ENCODE results near the gene CDK8.

CDK8 gene

DNA sequence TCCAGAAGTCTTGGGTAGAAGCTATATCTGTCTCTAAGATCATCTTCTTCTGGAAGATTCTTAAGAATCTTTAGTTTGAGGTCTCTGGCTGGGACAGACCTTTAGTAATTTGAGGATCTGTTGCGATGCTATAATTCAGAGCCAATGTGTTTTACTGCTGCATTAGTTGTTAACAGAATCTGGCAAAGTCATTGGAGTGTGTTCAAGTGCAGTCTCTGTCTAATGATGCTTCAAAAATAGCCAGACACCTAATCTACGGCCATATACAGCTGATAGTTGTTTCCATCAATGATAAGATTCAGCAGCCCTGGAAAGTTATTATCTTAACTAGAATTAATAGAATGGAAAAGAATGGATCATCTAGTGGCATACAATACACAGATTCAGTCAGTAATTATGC lies 72.6 kb downstream of the CDK8 start:
- TF ChIP-seq, protein P1, sequence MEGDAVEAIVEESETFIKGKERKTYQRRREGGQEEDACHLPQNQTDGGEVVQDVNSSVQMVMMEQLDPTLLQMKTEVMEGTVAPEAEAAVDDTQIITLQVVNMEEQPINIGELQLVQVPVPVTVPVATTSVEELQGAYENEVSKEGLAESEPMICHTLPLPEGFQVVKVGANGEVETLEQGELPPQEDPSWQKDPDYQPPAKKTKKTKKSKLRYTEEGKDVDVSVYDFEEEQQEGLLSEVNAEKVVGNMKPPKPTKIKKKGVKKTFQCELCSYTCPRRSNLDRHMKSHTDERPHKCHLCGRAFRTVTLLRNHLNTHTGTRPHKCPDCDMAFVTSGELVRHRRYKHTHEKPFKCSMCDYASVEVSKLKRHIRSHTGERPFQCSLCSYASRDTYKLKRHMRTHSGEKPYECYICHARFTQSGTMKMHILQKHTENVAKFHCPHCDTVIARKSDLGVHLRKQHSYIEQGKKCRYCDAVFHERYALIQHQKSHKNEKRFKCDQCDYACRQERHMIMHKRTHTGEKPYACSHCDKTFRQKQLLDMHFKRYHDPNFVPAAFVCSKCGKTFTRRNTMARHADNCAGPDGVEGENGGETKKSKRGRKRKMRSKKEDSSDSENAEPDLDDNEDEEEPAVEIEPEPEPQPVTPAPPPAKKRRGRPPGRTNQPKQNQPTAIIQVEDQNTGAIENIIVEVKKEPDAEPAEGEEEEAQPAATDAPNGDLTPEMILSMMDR (IDR thresholded peaks at IDR 0.05; ENCODE audit: low read depth, low read length) = no peak
- H3K4me3 ChIP-seq (ENCODE audit: low read depth, low read length) = no peak overlapping the region

DNA sequence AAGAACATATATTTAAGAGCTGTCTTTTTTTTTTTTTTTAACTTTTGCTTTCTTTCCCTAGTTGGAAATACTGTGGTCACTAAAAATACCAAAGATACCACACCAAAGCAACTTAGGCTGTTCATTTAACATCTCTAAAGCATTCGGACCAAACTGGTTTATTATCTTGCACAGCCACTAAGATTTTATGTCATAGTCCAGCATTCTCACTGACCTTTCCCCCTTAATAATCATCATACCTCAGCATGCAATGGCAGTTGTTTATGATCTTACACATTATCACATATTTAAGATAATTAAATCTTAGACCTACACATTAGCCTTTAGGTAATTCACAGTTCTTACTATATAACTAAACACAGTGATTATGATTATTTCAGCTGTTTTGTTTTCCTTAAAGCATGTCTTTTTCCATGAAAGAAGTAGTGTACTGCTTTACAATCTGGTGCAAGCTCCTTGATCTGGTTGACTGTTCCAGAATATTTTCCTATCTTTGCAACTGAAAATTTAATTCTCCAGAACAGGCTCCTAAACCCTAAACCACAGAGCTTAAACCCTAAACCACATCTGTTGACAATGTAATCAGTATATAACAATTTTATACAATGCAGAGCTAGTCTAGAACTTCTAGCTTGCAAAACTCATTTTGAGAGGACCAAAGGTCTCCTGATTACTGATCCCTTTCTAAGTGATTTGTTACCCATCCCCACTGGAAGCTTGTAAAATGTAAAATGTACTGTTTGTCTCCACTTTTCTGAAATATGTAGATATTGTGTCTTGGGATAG lies 74.2 kb downstream of the CDK8 start:
- TF ChIP-seq, protein P1 (IDR thresholded peaks at IDR 0.05; ENCODE audit: low read depth, low read length) = no peak
- H3K4me3 ChIP-seq (ENCODE audit: low read depth, low read length) = no peak overlapping the region

DNA sequence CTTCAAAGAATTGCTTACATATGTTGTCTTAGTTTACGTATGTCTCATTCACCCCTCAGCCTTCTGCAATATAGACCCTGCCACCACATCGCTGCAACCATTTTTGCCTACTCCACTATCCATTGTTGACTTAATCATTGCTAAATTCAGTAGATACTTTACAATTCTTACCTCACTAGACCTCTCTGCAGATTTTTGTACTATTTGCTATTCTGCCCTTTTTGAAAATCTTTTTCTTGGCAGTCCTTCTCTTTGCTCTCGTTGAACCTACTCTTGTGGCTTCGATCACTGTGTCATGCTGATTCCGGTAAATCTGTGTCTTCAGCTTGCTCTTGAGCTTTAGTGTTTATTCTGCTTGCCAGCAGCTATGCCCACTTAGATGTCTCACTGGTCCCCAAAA lies 81.2 kb downstream of the CDK8 start:
- TF ChIP-seq, protein P1 (IDR thresholded peaks at IDR 0.05; ENCODE audit: low read depth, low read length) = no peak
- no peak overlapping the region for H3K4me3 ChIP-seq (ENCODE audit: low read depth, low read length)

DNA sequence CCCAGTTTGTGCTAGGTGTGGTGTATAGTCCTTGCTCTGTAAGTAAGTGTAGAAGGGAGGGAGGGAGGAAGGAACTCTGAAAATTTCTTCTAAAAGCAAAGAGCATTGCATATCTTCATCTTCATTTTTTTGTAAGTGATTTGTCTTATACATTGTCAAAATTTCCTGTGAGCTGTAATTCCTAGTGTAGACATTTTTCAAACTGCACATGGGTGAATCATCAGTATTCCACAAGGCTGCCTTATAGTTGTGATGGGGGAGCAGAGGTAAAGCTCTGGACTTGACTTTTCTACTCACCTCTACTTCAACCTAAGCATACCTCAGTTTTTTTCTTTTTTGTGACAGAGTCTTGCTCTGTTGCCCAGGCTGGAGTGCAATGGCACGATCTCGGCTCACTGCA lies 86.9 kb downstream of the CDK8 start:
- TF ChIP-seq, protein P1 (IDR thresholded peaks at IDR 0.05; ENCODE audit: low read depth, low read length) = no peak
- no peak overlapping the region for H3K4me3 ChIP-seq (ENCODE audit: low read depth, low read length)

DNA sequence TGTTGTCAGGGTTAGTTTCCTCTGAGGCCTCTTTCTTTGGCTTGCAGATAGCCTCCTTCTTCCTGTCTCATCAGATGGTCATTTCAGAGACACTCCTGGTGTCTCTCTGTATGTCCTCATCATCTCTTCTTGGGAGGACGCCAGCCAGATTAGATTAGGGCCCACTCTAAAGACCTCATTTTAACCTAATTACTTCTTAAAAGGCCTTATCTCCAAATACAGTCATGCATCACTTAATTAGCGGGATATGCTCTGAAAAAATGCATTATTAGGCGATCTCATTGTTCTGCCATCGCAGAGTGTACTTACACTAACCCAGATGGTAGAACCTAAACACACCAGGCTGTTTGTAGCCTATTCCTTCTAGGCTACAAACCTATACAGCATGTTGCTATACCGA lies 89.0 kb downstream of the CDK8 start:
- TF ChIP-seq, protein P1 (IDR thresholded peaks at IDR 0.05; ENCODE audit: low read depth, low read length) = no peak
- no peak overlapping the region for H3K4me3 ChIP-seq (ENCODE audit: low read depth, low read length)

DNA sequence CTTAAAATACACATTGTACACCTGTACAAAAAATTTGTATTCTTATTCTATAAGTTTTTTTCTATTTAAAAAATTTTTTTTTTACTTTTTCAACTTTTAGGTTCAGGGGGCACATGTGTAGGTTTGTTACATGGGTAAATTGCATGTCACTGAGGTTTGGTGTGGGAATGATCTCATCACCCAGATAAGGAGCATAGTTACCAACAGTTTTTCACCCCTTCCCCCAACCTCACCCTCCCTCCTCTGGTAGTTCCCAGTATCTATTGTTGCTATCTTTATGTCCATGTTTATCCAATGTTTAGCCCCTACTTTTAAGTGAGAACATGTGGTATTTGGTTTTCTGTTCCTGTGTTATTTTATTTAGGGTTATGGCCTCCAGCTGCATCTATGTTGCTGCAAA lies 89.9 kb downstream of the CDK8 start:
- H3K4me3 ChIP-seq (ENCODE audit: low read depth, low read length) = no peak overlapping the region
- TF ChIP-seq, protein P1 (IDR thresholded peaks at IDR 0.05; ENCODE audit: low read depth, low read length) = no peak

DNA sequence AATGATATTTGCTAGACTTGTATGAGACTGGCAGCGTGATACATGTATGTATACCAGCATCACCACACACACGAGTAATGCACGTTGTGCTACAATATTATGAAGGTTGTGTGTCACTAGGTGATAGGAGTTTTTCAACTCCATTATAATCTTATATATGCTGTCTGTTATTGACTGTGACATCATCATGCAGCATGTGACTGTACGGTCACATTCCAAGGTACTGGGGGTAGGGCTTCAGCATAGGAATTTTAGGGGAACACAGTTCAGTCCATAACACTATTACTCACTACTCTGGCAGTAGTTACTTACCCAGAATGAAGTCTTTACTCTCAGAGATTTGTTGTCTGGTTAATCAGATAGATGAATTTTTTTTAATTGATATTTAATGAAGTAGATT lies 91.1 kb downstream of the CDK8 start:
- no peak overlapping the region for H3K4me3 ChIP-seq (ENCODE audit: low read depth, low read length)
- TF ChIP-seq, protein P1 (IDR thresholded peaks at IDR 0.05; ENCODE audit: low read depth, low read length) = no peak

Data from WI38 (cell line).